Measurements from ENCODE around the gene XYLT1.

XYLT1 gene

DNA sequence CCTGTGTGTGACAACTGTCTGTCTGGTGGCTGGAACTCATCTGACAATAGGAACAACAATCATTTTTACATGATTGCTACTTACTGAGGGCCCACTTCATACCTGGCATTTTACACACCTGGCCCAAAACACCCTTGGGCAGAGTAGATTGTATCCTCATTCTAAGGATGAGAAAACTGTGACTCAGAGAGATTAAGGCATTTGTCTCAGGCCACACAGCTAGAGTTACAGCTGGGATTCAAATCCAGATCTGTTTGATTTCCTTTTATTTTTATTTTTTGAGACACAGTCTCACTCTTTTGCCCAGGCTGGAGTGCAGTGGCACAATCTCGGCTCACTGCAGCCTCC, 242.1 kb downstream of the XYLT1 start:
- DNase-seq (ENCODE audit: low read depth) = no peak

DNA sequence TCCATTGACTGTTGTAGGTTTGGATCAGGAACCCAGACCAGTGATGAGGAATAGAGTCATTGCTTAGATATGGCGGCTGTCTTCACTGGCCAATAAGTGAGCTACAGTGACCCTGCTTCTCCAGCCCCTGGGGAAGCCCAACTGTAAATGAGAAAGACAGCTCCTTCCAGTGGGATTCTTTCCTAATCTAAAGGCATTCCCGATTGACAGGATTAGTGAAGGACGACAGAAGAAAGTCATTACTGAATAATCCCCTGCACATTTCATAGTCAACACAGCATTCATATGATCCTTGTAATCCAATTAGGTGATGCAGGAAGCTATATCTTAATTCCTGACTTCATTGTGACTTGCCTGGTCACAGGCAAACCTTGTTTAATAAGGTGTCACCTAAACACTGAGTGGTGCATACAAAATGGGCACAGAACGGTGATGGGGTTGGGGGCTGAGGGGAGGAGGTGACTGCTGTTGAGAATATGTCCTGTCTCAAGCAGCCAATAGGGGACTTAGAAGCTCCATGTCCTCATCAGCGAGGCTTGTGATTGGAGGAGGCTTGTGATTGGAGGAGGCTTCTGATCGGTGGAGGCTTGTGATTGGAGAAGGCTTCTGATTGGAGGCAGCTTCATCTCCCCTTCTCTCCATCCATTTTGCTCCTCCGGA, 242.6 kb downstream of the XYLT1 start:
- no peak for DNase-seq (ENCODE audit: low read depth)

DNA sequence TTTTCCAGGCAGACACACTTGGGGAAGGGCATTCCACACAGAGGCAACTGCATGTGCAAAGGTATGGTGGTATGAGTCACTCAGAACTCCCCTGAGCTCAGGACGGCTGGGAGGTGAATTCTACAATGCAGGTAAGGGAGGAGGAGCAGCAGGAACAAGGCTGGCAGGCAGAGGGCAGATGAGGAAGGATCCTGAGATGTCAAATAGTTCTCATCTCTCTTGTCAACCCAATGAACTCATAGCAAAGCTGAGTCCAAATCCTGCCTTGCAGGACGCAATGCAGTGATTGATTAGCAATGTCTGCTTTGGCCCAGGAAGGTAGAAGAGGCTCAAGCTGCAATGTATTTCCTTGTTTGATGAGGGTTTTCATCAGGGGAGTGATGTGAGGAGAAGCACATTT, 243.5 kb downstream of the XYLT1 start:
- DNase-seq (ENCODE audit: low read depth) = no peak

DNA sequence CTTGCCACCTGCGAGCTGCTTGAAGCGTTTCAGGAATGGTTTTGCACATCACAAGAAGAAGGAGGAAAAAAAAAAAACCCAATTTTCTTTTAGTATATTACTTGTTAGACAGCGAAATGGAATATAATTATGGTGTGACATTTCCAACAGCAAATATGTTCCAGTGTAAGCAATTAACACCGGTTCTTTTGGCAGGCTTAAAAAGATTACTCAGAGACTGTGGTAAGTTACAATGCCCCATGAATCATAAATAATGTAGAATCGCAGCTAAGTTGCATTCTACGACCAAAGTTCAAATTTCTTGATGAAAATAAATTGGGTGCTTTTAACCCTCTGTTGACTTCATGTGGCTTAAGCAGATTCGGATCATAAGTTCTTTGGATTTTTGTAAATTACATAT, 245.2 kb downstream of the XYLT1 start:
- no peak for DNase-seq (ENCODE audit: low read depth)

DNA sequence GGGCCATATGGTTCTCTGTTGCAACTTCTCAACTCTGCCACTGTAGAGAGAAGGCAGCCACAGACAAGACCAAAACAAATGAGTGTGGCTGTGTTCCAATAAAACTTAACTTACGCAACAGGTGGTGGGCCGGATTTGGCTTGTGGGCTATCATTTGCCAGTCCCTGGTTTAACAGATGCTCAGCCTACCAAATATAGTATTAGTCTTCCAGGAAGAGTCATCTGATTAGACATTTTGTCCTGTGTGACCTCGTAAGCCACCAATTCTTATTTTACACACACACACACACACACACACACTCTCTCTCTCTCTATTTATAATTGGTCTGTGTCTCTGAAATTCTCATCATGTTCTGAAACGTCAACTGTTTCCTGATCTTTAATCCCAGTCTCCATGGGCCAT, 245.9 kb downstream of the XYLT1 start:
- DNase-seq (ENCODE audit: low read depth) = no peak

DNA sequence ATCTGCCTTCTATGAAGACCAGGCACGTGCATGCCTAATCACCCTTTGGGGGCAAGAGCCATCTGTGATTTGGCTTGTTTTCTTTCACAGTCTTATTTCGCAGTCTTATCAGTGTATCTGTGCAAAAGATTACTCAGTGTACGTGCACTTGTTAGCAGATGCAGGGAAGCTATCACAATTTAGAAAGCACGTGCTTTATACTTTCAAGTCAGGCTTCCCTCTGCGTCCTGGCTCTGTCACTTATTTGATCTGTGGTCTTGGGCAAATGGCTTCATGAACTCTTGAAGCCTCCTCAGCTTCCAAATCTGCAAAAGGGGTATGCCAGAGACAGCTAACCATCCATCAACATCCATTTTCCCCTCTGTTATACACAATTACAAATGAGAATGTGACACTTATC, 246.4 kb downstream of the XYLT1 start:
- DNase-seq (ENCODE audit: low read depth) = no peak

DNA sequence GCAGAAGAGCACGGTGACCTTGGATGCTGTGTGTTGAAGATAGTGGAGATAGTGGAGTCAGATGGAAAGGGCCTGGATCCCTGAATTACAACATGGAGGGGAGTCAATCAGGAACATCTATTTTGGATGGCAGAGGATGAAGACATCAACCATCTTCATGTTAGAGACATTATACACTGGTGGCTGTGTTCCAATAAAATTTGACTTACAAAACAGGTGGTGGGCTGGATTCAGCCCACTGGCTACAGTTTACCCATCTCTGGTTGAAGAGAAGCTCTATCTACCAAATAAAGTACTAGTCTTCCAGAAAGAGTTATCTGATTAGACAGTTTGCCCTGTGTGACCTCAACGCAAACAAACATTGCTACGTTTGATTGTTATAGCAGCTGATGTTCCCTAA, 247.2 kb downstream of the XYLT1 start:
- no peak for DNase-seq (ENCODE audit: low read depth)

DNA sequence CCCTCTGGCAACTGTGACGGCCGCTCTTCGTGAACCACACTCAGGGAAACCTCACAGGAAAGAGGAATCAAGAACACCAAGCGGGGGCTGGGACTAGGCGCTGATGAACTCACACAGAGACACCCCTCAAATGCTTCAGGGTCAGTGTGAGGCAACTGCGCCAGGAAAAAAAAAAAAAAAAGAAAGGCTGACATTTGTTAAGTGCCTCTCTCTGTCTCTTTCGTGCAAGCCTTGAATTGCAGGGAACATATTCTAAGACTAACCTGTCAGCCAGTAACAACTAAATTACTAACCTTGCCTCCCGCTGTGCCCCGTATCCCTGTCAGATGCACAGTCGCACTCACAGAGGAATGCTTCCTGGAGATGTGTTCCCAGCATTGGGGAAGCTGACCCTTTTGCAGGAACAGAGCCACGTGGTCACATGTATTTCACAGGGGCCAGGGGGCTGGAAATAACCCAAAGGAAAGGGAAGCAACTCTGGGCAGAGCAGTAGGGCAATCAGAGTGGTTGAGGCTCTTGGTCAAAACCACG, 247.8 kb downstream of the XYLT1 start:
- no peak for DNase-seq (ENCODE audit: low read depth)

DNA sequence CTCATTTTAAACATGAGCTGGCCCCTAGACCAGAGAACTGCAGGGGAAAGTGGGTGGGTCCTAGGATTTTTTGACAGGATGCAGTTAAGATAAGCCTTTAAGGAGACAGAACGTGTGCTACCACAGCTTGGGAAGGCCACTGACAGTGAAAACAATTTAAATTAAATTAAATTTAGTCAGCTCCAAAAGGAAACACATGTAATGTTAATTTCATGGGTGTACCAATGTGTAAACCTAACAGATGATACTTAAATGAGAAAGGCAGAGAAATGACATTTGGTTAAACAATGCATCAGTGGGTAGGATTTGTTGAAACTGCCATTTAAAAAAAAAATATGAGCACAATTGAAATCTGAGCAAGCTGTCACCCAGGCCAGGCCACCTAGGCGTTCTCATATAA, 250.8 kb downstream of the XYLT1 start:
- no peak for DNase-seq (ENCODE audit: low read depth)

DNA sequence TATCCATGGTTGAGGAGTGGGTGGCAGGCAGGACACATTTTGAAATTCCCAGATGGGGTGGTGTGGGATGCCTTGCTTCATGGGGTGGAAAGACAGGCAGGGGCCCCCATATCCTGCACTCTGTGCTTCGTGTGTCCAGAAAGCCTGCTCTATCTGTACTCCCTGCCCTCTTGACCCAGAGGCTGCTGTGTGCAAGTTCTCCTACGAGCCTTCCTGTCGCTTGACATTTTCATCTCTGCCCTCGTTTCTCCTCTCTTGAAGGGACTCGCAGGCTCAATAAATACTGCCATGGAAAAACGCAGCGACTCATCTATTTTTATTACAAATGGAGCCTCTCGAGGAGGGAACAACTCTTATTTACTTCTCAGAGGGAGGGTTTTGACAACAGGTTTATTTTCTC, 254.8 kb downstream of the XYLT1 start:
- no peak for DNase-seq (ENCODE audit: low read depth)

DNA sequence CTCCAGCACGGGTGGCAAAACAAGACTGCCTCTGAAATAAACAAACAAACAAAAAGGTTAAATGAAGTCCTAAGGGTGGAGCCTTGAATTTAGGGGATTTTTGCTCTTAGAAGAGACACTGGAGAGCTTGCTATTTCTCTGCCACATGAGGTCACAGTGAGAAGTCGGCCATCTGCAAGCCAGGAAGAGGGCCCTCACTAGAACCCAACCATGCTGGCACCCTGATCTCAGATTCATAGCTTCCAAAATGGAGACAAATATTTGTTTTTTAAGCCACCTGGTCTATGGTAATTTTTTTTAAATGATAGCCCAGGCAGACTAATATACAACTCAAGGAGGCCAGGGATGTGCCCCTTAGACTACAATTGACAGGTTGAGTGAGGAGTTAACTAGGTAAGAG, 255.5 kb downstream of the XYLT1 start:
- no peak for DNase-seq (ENCODE audit: low read depth)

DNA sequence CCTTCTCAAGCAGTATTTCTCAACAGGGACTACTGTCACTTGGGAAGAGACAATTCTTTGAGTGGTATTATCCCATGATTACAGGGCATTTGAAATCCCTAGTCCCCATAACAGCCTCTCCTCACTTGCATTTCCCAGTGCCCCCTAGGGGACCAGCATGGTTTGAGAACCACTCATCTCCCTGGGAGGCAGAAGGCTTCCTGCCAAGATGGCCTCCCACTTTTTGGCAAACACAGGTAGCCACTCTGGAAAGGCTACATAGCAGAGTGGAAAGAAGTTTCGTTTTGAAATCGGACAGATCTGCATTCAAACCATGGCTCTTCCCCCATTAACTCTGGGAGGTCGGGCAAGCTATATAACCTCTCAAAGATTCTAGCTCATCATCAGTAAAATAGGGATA, 256.8 kb downstream of the XYLT1 start:
- no peak for DNase-seq (ENCODE audit: low read depth)

DNA sequence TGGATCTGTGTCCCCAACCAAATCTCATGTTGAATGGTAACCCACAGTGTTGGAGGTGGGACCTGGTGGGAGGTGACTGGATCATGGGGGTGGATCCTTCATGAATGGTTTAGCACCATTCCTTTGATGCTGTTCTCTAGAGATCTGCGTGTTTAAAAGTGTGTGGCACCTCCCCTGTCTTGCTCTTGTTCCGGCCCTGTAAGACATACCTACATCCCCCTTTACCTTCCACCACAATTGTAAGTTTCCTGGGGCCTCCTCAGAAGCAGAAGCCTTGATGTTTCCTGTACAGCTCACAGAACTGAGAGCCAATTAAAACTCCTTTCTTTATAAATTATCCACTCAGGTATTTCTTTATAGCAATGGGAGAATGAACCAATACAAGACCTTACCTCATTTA, 257.7 kb downstream of the XYLT1 start:
- DNase-seq (ENCODE audit: low read depth) = no peak

DNA sequence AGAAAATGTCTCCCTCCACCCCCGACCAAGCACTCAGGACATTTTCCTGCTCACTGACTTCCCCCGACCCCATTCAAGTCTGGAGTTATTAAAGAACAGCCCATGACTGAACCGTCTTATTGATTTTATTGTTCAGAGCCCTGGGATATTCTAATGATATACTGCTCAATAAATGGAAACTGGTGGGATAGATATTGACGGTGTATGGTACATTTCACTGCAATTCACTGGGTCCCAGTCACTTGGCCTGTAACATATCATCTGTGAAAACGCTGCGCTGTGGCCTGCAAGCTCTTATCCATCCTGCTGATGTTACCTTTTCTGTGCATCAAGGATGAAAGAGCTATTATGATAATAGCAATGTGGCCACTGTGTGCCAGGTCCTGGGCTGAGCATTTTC, 258.2 kb downstream of the XYLT1 start:
- DNase-seq (ENCODE audit: low read depth) = no peak

DNA sequence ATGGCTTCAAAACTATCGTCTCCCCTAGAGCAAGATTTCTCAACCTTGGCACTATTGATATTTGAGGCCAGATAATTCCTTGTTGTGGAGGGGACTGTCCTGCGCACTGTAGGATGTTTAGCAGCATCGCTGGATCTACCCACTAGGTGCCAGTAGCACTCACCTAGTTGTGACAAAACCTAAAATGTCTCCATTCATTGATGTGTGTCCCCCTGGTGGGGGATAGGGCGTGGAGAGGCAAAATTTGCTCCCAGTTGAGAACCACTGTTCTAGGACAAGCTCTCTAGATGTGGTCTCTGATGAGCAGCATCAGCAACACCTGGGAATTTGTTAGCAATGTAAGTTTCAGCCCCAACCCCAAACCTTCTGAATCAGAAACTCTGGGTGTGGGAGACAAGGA, 259.0 kb downstream of the XYLT1 start:
- peak; percentile 13 for DNase-seq (ENCODE audit: low read depth)

DNA sequence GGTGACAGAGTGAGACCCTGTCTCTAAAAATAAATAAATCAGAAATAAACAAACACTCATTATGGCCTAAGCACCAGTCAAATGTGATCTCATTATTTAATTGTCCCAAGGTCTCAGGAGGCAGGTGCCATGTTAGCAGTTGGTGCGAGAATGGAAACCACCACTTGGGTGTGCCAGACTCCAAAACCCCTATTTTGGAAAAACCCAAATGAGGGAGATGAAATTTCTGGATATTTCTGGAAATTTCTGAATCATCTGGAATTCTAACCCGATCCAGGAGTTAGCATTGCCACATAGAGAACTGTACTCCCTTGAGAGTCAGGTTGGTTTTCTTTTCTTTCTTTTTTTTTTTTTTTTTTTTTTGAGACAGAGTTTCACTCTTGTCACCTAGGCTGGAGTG, 264.0 kb downstream of the XYLT1 start:
- DNase-seq (ENCODE audit: low read depth) = no peak

DNA sequence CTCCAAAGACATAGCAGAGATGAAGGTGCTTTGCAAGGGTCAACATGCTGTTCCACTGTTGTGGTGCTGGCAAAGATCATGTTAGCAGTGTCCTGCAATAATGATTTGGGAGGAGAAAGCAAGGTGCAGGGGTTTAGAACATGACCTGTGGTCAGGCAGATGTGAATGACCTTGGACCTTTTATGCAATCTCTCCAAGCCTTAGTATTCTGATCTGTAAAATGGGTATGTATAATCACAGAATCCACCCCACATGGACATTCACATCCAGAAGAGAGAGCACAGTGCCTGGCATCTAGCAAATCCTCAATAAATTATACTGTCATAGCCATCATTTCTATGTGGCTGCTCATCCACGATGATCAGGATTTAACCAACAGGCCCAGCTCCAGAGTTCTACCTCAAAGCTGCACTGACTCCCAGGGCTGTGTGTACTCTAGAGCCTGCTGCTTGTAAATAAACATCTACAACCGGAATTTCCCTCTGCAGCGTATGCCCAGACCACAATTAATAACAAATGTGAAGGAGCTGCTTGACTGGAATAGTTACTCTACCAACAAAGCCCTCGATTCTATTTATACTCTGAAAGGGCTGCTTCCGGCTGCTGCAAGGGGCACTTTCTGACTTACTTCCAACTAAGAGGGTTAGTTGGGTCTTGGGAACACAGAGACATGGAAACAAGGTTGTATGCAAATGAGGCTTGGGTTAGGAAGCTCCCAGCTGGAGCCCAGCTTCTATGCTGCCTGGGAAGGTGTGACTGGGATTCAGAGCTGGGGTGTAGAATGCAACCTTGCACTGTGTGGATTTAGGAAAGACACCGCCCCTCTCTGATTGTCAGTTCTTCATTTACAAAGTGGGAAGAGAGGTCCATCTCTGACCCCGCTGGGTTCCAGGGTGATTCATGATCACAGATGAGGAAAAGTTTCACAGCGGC, 265.2 kb downstream of the XYLT1 start:
- no peak for DNase-seq (ENCODE audit: low read depth)

DNA sequence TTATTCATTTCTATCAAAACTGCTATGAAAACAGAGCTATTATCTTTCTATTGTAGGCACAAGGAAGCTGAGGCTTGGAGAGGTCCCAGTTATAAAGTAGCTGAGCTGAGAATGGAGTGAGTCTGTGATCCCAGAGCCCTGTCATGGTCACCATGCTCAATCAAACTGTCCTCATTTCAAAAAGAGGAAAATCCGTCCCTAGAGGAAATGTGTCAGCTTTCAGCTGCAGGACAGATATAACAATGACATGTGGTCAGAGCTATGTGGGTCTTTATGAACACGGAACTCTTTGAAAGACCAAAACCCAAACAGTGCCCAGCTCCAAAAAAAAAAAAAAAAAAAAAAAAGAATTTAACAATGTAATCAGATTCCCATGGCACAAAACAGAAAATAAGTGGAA, 266.1 kb downstream of the XYLT1 start:
- DNase-seq (ENCODE audit: low read depth) = no peak

DNA sequence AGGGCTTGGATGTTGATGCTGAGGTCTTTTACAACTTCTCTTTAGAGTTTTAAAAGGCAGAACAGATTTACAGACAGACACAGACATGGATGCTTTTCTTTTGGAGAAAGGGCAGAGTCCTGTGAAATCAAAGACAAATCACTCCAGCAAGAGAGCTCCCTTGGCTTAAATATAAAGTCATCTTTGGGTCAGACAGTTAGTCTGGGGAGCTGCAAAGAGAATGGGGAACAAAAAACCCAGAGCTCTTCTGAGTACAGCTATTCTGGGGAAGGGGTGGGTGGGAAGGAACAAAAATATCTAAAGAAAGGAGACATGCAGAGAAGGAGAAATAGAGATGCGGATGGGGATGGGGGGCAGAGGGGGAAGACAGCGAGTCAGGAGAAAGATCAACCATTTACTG, 266.6 kb downstream of the XYLT1 start:
- DNase-seq (ENCODE audit: low read depth) = no peak

DNA sequence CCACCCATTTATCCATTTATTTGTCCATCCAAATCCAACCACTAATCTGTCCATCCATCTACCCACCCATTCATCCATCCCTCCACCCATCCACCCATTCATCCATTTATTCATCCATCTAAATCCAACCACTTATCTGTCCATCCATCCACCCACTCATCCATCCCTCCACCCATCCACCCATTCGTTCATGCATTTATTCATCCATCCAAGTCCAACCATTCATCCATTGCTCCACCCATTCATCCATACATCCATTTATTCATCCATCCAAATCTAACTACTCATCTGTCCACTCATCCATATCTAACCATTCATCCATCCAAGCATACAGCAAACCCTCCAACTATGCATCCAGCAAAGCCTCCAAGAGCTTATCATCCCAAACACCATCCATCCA, 267.3 kb downstream of the XYLT1 start:
- DNase-seq (ENCODE audit: low read depth) = no peak

DNA sequence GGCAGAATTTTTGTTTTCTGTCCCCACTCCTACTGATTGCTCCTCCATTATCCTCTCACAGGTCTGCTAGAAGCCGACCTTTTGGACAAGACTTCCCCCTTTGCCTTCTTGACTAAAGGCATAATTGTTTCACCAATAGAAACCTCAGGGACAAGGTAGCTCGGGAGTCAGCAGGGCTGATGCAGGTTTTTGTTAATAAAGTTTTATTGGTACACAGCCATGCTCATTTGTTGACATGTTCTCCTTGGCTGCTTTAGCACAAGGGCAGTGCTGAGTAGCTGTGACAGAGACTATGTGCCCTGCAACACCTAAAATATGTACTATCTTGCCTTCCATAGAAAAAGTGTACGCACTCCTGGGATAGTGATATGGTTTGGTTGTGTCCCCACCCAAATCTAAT, 271.6 kb downstream of the XYLT1 start:
- no peak for DNase-seq (ENCODE audit: low read depth)

DNA sequence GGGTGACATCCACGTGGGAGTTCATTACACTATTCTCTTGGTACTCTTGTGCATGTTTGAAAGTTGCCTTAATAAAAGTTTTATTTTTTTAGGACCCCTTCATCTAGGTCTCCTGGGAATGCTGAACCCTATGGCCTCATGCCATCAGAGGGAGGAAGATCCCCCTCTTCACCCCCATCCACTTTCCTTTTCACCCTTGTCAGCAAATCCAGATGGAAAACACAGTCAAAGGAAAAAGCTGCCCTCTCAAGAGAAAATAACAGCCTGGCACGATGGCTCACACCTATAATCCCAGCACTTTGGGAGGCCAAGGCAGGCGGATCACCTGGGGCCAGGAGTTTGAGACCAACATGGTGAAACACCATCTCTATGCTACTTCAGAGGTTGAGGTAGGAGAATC, 274.2 kb downstream of the XYLT1 start:
- DNase-seq (ENCODE audit: low read depth) = no peak

DNA sequence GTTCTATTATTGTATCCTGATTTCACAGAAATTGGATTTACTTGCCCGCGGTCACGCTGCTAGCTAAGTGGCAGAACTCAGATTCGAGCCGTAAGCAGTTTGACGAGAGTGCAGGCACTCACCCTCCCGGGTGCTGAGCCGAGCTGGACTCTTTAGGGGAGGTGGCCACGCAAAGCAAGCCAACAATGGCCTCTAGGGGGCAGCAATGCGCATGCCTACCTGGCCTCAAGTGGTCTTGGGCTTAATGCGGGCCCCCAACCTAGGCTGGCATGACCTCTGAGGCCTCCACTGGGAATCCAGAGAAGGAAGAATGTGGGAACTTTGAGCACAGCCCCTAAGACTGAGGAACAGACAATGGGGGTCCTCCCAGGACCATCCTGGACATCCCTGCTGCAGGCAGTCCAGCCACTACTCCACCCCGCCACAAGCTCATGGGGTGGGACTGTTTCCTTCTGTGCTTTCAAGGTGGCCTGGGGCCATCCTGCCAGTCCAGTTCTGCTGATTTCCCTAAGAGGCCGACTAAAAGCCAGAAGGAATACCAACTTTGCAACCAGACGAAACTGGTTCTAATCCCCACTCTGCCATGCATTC, 276.5 kb downstream of the XYLT1 start:
- peak; percentile 60 for DNase-seq (ENCODE audit: low read depth)

Measured in activated T-cell treated with anti-CD3 and anti-CD28 coated beads for 1 hour (primary cell).